ENCODE measurements around the gene MVK.

Gene MVK

DNA sequence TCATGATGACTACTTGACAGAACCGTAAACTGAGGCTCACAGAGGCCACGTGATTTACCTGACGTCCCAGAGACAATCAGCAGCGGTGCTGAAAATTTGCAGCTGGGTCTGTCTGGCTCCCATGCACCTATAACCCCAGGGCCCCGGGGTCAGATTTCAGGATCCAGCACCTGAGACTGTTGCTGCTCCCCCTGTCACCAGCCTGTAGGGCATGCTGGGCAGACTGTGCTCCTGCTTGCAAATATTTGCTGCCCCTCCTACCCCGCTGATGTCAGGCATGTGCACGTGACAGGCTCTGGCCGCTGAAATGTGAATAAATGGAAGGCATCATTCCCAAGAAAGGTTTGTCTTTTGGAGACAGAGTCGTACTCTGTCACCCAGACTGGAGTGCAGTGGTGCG, 6.3 kb upstream of the MVK start:
- DNase-seq, result no peak

DNA sequence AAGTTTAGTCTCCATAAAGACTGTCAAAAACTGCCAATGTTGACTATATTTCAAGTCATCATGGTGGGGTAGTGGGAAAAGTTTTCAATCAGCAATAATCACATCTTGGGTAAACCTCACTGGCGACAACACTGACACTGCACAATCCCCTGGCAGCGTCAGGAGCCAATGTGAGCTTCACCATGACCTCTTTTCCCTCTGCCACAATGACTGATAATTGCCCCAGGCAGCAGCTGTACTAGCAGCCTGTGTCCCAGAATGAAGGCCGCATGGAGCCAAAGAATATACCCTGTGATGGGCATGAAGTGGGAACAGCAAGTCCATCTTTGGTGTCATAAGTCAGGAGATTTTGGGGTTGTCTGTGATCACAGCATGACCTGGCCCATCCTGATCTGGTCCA, 5.6 kb upstream of the MVK start:
- no peak for DNase-seq

DNA sequence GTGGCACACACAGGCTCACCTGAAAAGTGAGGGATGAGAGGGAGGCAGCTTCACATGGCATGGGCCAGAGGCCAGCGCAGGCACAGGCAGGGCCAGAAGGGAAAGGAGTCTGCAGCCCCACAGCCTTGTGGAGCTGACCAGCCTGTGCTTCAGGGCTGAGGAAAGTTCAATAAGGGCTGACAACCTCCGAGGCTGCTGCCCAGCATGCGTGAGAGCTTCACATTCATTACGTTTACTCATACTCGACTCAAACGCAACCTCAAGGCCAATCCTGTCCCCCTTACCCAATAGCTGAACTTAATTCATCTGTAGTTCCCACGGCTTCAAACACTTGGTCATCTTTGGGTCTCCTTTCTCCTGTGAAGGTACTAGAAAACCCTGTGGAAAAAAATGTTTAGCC, 5.1 kb upstream of the MVK start:
- no peak for DNase-seq

DNA sequence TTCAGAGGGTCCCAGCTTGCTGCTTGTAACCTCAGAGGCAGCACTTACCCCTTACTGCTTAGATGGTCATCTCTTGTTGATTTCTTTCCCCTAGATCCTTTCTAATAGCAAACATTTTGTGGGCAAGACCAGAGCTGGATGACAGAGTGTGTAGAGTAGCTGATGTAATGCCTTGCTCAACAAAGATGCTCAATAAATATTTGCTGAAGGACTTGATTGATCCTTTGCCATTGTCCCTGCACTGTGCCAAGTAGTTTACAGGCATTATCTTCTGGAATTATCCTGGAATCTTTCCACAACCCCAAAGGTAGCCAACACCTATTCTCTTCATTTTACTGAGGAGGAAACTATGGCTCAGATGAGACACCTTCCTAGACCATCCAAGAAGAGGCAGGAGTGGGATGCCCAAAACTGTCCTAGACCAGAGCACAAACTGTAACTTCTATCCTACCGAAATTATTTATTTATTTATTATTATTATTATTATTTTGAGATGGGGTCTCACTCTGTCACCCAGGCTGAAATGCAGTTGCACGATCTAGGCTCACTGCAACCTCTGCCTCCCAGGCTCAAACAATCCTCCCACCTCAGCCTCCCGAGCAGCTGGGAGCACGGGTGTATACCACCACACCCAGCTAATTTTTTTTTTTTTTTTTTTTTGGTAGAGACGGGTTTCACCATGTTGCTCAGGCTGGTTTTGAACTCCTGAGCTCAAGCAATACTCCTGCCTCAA, 1.7 kb upstream of the MVK start:
- no peak for DNase-seq

DNA sequence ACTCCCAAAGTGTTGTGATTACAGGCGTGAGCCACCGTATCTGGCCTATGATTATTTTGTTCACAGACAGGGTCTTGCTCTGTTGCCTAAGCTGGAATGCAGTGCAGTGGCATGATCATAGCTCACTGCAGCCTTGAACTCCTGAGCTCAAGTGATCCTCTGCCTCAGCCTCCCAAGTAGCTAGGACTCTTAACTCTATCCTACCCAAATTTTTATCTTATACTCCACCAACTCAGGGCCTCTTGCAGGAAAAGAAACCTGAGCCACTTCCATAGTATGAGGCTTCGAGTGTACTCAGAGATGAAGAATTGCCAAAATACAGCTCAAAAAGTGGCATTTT, 1.1 kb upstream of the MVK start:
- no peak for DNase-seq

DNA sequence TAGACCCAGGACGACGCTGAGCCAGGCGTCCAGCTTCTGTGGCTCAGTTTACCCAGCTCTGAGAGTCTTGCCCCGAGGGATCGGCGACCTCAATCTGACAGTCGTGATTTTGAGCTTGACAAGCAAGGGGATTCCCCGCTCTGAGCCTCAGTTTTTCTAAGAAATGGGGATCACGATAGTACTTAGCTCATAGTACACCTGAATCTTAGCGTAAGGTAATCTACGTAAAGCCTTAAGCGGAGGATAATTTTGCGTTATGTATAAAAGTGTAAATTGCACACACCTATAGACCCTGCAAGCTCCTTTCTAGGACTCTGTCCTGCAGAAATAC, 285 bp downstream of the MVK start:
- no peak for DNase-seq

DNA sequence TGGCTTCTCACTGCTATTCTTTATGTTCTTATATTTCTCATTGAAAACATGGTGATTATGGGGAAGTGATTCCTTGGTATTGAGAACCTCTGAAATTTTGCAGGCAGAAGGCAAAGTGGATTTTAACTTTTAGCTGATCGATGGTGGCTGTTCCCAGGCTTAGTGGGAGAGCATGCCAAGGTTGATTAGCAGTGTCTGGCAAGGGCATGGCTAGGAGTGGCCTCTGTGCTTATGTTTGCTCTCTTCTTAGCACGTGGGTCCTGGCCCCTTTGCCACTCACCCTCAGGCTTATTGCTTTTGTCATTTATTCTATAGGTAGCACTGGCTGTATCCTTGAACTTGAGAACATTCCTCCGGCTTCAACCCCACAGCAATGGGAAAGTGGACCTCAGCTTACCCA, 2.1 kb downstream of the MVK start:
- no peak for DNase-seq

DNA sequence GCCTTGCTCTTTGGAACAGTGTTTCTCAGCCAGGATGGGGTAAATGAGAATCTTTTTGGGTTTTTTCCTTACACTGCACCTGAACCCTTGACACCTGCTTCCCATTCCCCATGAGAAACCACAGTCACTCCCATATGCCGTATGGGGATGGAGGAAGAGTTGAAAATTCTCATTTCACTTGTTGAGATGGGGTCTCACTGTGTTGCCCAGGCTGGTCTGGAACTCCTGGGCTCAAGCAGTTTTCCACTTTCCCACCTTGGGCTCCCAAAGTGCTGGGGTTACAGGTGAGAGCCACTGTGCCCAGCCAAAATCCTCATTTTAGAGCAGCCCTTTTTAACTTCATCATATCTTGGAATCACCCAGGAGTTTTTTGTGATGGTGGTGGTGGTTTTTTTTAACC, 3.7 kb downstream of the MVK start:
- DNase-seq, result no peak

DNA sequence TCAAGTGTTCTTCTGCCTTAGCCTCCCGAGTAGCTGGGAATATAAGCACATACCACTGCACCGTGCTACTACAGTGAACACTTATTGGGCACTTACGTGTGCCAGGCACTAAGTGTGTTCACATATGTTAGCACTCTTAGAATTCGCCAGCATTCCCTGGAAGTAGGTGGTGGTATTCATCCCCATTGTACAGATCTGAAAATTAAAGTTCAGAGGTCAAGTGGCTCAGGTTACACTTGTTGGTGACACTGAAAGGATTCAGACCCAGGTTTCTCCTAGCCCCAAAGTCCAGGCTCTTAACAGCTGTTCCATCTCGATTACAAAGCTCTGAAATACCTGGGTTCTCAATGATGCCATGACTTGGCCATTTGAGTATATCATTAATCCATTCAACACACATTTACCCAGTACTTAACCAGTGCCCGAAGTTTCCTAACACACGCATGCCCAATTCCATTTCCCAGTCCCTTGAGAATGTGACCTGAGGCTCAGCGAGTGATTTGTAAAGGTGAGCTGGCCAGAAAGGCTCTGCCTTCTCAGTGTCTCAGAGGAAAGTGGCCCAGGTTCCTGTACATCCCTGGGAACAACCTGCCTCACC, 4.8 kb downstream of the MVK start:
- DNase-seq, result no peak

DNA sequence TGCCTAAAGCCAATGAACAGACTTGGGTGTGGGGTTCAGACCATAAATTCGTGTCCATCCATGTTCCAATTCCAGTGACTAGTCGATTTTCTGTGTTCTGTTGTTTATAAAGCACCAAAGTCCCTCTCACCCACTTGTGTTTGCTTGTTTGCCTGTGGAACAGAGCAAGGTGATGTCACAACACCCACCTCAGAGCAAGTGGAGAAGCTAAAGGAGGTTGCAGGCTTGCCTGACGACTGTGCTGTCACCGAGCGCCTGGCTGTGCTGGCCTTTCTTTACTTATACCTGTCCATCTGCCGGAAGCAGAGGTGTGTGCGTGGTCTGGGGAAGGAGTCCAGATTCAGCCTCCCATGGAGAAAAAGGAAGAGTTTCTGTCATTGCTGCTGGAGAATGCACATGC, 6.0 kb downstream of the MVK start:
- DNase-seq, result no peak

DNA sequence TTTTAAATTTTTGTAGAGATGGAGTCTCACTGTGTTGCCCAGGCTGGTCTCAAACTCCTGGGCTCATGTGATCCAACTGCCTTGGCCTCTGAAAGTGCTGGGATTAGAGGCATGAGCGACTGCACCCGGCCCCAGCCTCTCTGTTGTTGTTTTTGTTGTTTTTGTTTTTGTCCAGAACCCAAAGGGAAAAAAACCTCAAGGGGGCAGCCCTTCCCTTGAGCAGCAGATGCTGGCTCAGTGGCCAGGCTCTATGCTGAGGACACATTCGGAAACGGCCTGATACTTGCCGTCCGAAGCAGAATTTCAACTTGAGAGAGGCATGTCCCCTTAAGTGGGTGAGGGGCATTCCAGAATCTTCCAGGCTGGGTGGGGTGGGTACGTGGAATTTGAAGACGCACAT, 6.7 kb downstream of the MVK start:
- no peak for DNase-seq

DNA sequence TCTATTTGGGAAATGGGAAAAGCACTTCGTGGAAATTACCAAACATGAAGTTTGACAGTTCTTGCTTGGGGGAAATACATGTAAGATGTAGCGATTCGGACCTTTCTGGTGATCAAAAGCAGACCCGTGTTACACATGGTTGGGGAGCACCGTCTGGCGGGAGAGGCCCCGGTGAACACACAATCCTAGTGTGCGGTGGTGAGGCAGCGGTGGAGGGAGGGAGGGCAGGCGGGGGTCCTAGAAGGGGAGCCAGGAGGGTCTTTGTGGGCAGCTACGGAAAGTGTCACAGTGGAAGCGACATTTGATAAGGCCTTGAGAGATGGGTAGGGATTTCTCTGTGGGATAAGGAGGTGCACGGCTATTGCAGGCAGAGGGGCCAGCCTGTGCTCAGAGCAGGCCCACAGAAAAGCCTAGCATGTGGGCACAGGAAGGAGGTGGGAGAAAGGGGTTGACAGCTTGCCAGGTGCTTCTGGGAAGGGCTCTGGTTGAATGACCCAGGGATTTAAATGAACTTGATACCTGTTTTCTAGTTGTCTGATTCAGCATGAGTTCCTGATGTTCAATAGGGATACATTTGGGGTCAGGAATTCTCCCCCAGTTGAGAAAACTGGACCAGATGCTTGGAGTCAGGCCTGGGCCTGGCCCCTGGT, 7.2 kb downstream of the MVK start:
- DNase-seq, result no peak

DNA sequence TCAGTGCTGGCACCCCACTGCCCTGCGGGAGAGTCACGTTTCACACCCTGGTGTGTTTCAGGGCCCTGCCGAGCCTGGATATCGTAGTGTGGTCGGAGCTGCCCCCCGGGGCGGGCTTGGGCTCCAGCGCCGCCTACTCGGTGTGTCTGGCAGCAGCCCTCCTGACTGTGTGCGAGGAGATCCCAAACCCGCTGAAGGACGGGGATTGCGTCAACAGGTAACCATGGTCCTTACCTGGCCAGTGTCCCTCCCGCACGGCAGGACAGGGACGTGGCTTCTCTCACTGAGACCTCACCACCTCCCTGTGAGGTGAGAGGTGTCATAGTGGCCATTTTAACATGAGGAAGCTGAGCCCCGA, 7.7 kb downstream of the MVK start:
- no peak for DNase-seq

DNA sequence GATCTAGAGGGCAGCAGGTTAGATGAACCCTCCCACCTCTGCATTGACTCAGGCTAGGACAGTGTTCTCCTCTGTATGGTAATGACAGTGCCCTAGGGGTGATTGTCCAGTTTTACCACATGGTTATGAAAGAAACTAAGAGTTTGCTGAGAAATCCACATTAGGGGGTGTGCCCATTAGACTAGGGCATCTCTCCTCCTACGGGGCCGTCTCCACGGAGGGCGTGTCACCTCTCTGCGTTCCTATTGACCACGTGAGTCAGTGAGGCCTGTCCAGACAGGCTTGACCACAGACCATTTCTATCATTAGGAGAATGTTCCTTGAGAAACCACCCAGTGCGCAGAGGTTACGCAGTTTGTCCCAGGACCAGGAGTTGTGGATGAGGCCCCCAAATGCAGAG, 8.3 kb downstream of the MVK start:
- no peak for DNase-seq

DNA sequence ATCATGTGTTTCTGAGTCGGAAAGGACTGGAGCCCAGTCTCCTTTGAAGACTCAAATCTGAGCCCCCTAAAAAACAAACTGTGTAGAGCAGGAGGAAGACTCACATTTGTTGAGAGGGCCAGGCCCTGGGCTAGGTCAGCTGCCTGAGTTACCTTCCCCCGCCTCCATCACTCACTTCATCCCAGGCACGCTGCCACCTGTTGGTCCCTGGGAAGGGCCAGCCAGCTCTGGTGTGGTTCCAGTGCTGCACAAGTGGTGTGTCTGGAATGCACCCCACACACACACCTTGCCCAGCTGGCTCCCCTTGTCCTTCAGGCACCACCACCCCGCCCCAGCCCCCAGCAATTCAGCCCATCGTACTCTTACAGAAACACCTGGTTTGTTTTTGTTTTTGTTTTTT, 9.0 kb downstream of the MVK start:
- DNase-seq, result no peak

DNA sequence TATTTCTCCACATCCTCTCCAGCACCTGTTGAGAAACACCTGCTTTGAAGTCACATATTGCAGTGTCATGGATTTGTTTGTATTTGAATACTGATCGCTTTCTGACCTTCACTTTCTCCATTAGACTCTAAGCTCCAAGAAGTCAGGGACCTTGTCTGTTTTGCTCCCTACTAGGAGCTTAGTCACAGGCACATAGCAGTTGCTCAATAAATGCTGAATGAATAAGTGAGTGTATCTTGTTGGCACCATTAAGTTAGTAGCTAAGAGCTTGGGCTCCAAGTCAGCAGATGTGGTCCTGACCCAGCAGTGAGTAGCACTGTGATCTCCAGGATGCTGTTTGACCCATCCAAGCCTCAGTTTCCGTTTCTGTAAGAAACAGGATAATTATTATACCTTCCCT, 10.1 kb downstream of the MVK start:
- DNase-seq, result no peak

DNA sequence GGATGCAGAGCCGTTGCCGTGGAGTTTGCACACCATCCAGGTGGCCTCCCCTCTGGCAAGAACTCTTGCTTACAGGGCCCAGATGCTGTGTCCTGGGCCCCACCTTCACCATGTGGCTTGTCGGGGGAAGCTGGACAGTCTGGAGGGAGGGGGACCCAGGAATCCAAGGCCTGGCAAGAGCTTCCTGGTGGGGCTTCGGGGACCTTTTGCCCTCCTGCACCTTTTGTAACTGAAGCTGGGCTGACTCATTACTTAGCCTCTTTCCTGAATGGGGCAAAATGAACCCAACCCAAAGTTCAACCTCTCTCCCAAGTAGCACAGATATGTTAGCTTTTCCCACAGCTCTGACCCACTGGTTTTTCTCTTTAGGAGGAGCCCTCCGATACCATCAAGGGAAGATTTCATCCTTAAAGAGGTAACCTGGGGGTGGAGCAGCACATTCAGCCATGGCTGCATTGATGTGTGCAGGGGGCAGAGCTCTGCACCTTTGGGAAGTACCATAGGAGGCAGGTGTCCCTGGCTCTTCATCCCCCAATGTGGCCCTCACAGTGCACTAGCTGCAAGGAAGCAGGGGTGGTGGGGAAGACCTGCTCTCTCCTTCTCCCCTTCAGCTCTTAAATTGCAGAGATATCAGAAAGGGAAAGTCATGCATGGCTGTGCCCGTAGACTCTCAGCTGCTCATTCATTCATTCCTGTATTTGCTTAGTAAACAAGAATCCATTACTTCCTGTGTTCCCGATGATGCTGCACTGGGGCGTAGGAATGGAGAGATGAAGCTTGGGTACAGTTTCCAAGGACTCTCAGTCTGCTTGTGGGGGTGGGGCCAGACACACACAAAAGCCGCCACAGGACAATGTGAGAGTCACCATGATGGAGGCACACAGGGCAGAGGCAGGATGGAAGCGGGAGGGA, 13.0 kb downstream of the MVK start:
- peak; percentile 43 for DNase-seq

DNA sequence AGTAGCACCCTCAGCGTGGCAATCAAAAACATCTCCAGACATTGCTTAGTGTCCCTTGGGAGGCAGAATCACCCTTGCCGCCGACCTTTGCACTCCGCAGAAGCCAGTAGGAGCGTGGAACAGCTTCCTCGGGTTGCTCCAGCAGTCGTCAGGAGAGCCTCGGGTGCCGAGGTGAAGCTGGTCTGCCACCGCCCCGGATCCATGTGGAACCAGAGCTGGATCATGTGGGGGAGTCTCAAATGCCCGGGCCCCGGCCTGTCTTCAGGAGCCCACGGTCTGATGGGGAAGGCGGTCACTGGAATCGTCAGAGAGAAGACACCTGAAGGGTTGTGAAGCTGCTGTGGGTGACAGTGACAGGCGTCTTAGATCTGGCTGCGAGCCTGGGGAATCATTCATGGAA, 14.3 kb downstream of the MVK start:
- DNase-seq, result no peak

DNA sequence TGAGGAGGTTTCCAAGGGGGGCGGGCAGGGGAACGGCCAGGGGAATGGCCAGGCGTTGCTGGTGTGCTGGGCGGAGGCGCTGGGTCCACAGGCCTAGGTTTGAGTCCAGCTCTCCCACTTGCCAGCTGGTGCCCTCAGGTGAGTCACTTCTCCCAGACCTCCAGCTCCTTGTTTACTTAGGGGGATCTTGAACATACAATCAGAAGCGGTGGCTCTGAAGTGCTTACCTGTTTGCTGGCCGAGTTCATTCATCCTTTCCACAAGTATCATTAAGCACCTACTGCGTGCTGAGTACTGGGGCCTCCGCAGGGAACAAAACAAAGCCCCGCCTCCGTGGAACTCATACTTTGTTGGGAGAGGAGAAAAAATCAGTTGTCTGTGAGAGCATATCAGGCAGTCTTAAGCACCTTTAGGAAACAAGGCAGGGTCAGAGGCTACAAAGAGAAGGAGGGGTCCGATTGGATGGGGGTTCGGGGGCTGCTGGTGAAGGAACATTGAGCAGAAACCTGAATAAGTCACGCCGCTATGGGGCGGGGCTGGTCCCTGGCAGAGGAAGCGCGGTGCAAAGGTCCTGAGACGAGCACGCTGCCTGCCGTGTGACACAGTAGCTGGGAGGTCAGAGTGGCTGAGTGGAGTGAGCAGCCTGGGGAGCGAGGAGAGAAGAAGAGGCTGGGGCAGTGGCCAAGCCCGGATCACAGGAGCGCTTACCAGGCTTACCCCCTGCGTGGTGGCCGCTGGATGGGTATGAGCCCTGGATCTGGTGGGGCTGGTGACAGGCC, 15.1 kb downstream of the MVK start:
- no peak for DNase-seq

DNA sequence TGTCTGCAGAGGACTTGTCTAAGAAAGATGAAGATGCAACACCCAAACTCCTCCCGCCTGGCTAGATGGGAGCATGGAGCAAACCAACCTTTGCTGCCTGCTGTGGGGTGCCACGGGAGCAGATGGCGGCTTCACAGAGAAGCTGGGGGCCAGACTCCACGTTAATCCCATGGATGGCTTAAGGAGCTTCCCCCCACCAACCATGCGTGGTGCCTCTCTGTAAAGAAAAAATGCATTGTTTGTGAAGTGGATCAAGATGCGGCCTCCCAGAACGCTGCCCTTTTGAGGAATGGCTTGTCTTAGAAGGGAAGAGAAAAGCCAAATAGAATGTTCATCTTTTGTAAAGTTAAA, 15.6 kb downstream of the MVK start:
- DNase-seq, result no peak

DNA sequence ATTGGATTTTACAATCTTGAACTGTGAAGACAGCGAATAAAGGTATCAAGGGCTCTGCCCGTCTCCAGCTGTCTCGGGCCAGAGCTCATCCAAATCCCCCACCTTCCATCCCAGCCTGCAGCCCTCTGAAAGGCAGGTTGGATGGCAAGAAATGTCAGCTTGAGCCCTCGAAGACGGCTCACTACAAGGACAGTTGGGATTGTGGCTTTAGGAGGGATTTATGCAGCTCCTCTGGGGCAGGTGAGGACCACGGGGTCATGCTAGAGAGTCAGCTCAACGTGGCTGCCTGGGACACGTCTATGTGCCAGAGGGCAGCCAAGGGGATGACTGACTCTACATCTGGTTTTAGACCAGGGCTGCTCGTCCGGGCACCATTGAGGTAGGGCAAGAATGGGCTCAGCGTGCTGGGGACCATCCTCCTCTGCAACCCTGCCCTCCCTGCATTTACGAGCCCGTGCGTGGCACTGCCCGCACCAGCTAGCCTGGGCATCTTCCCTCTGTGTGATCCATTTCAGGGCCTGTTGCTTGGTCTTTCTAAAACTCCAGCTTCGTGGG, 16.2 kb downstream of the MVK start:
- DNase-seq, result no peak

DNA sequence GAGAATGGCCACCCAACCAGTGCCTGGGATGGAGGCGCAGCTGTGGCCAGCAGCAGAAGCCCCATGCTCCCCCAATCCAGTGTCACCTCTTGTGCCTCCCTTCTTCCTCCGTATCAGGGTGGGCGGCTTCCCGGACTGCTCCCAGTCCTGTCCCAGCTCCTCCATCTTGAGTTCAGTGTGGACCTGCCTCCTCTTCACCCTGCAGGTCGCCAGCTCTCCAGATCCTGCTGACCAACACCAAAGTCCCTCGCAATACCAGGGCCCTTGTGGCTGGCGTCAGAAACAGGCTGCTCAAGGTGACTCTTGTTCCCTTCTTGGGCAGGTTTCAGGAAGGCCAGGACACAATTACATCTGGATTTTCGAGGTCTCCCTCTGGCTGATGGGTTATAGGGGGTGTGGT, 17.0 kb downstream of the MVK start:
- DNase-seq, result no peak

DNA sequence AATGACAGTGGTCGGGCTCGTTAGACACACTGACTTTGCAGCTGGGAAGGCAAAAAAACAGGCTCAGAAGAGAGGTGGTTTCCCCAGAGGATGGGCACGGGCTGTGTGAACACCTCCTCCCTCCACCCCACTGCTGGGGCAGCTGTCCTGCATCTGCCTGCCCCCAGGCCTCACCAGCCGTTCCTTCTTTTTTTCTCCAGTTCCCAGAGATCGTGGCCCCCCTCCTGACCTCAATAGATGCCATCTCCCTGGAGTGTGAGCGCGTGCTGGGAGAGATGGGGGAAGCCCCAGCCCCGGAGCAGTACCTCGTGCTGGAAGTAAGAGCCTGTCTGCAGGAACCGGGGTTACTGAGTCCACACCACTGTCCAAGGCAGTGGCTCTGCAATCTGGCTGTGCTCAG, 17.4 kb downstream of the MVK start:
- no peak for DNase-seq

Data from NCI-H526 treated with DMSO at 0.1 percent for 48 hours (cell line).